GM19238 (cell line): Measurements from ENCODE around the gene MFSD2A.
A peak's percentile ranks its signal among the peaks of the same experiment; 100 is the strongest.
"Not testable (repeated sequence)": the region's sequence is repeated elsewhere in the genome, so short reads cannot be mapped to it uniquely, and the experiment has no call there.

ENCODE experiments used
- DNase-seq: peaks from one replicate; pipeline ENCODE4 v3.0.0; 2011; ENCODE audit warnings: low spot score; ENCODE audit not compliant: insufficient read length

The MFSD2A gene

DNA sequence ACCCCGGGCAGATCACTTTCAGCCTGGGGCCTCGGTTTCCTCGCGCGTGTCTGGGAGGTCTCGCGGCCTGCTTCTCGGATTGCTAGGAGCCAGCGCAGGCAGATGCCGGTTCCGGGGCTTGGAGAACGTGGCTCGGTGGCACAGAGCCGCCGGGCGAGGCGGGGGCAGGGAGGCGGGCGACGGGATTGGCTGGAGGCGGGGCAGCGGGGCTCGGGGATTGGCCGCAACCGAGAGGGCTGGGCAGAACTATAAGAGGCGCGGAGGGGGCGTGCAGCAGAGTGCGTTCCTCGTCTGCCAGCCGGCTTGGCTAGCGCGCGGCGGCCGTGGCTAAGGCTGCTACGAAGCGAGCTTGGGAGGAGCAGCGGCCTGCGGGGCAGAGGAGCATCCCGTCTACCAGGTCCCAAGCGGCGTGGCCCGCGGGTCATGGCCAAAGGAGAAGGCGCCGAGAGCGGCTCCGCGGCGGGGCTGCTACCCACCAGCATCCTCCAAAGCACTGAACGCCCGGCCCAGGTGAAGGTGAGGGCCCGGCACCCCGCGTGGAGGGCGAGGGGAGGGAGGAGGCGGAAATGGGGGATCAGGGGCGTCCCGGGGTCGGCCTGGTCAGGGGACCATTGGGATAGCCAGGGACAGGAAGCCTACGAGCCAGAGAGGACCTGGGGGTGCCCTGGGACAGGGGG, at the start of gene MFSD2A:
Gene MFSD2A, plus strand, starts transcription at position 276 of the 677 bp plus-strand sequence. Its CDS starts 148 bp downstream, at position 424.
- DNase-seq: peak; percentile 89

GRCh38 chr1:39905172-39905571, 49.8 kb upstream of the MFSD2A start:
- DNase-seq: no peak

DNA sequence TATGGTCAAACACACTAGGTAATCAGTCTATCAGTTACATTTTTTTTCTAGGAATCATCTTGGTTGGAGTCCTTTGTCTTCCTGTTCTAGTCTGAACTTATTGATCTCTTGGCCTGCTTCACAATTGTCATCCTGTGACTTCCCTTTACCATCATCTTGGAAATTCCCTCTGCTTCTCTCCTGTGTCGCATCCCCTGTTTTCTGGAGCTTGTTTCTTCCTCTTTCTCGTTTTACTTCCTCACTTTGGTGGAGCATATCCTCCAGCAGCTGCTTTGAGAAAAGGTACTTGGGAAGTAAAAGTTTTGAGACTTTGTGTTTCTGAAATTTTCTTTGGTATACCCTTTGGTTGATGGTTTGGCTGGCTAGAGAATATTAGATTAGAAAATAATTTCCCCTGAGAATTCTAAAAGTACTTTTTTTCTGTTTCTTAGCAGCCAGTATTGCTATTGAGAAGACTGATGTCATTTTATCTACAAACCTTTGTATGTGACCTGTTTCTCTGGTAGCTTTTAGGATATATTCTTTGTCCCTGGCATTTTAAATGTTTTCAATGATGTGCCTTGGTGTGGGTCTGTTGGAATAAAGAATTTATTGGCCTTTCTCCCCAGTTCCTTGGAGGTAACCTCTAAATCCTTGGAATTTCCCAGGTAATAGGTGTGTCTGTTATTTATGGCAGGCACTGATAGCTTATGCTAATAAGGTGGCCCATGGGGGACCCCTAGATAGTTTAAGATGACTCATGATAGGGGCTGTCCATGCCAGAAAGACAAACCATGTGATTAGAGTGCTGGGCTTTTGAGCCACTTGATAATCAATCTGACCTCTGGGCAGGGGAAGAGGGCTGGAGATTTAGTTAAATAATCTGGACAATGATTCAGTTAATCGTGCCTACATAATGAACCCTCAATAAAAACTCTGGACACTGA, 47.2 kb upstream of the MFSD2A start:
- DNase-seq: no peak

DNA sequence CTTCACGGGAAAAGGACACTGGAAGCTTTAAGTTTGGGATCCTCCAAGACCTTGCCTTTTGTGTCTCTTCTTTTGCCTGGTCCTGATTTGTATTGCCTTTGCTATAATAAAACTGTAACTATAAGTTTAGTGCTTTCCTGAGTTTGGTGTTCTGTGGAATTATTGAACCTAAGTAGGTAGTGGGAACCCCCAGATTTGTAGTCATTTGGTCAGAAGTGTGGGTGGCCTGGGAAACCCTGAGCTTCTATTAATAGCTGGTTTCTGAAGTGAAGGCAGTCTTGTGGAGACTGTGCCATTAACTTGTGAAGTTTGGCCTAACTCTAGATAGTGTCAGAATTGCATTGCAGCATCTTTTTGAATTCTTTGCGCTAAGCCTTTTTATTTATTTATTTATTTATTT, 46.4 kb upstream of the MFSD2A start:
- no peak for DNase-seq

DNA sequence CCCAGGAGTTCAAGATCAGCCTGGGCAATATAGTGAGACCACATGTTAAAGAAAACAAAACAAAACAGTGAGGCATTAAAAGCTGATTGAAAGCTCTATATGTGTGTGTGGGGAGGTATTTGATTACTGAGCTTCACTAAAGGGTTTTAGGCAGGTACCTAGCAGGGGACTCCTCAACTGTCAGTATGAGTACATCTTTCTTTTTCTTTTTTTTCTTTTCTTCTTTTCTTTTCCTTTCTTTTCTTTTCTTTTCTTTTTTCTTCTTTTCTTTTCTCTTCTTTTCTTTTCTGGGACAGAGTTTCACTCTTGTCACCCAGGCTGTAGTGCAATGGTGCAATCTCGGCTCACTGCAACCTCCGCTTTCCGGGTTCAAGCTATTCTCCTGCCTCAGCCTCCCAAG, 44.7 kb upstream of the MFSD2A start:
- DNase-seq: no peak

DNA sequence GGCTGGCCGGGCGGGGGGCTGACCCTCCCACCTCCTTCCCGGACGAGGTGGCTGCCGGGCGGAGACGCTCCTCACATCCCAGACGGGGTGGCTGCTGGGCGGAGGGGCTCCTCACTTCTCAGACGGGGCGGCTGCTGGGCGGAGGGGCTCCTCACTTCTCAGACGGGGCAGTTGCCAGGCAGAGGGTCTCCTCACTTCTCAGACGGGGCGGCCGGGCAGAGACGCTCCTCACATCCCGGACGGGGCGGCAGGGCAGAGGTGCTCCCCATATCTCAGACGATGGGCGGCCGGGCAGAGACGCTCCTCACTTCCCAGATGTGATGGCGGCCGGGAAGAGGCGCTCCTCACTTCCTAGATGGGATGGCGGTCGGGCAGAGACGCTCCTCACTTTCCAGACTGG, 41.8 kb upstream of the MFSD2A start:
- DNase-seq: not testable (repeated sequence)

DNA sequence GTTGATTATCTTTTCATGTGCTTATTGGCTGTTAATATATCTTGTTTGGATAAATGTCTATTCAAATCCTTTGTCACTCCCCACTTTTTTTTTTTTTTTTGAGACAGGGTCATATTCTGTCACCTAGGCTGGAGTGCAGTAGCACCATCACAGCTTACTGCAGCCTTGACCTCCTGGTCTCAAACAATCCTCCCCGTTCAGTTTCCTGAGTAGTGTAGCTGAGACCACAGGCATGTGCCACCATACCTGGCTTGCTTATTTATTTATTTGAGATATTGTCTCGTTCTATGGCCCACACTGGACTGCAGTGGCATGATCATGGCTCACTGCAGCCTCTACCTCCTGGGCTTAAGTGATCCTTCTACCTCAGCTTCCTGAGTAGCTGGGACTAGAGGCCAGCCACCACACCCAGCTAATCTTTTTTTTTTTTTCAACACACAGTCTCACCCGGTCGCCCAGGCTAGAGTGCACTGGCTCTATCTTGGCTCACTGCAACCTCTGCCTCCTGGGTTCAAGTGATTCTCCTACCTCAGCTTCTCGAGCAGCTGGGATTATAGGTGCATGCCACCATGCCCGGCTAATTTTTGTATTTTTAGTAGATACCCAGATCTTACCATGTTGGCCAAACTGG, 39.3 kb upstream of the MFSD2A start:
- no peak for DNase-seq

GRCh38 chr1:39917825-39918224, 37.1 kb upstream of the MFSD2A start:
- no peak for DNase-seq

- peak; percentile 75 for DNase-seq
Observed at GRCh38 chr1:39919545-39919944, 35.4 kb upstream of the MFSD2A start.

GRCh38 chr1:39922251-39922688, 32.7 kb upstream of the MFSD2A start:
- DNase-seq: no peak

DNA sequence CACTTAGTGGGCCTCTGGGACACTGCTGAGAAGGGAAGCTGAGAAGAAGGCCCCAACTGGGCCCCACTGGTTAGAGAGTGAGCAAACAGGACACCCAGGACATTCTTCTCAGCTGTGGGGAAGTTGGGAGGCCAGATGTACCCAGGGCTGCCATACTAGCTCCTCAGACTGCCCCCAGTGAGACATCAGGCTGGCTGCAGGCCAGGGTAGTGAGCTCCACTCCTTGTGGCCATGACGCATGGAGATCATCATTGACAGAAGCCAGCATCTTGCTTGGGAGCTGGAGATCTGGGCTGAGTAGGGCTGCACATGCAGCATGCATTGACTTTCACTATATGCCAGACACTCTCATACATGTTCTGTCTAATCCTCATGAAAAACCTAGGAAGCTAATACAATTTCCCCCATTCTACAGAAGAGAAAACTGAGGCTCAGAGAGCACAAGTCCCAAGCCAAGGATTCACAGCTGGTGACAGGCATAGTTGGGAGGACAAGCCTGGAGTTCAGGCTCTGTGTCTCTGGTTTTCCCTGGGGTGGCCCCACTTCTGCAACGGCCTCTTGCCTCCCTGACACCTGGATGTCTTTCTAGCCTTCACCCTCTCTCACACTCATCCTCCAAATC, 29.1 kb upstream of the MFSD2A start:
- DNase-seq: no peak

DNA sequence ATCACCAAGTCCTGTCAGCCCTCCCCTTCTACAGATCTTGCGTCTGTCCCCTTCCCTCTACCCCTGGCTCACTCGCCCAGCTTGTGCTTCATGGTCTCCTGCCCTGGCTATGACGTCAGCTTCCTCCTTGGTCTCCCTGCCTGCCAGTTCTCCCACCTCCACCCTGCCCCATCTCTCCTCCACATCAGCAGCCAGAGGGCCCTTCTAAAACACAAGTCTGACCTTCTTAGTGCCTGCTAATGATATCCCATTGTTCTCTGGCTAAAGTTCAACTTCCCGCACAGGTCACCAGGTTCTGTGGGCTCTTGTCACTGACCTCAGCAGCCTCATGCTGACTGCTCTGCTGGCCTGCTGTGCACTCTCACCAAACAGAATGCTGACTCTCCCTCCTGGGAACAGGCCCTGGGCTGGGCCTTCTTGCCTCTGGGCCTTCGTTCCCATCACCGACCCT, 28.6 kb upstream of the MFSD2A start:
- DNase-seq: no peak

DNA sequence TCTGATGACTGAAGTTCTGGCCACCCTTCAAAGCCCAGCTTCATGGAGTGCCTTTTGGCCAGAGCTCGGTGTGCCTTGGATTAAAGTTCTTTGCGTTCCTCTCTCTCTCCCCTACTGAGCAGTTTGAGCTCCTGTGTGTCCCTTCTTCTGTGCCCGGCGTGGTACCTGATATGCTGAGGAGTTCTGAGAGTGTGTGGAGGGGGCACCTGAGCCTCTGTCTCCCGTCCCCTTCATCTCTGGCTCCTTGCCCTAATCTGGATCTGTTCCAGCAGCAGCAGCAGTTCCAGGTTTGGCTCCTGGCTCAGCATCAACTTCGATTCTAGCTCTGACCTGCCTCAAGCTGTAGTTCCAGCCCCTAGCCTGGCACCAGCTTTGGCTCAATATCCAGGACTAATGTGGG, 28.1 kb upstream of the MFSD2A start:
- no peak for DNase-seq

DNA sequence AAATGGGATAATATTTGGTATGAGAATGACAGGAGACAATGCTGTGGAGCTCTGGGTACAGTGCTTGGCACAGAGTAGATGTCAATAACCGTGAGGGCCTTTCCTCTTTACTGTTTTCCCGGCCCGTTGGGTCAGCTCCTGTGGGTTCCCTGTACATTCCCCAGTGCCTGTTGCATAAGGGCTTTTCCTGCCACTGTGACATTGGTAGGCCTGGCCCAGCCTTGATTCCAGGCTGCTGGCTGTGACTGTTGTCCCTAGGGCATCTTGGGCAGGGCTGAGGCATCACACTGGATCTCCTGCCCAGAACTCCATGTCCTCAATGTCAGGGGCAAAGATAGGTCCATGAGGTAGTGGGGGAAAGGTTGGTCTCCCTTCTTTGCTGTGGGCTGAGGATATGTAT, 27.4 kb upstream of the MFSD2A start:
- no peak for DNase-seq

DNA sequence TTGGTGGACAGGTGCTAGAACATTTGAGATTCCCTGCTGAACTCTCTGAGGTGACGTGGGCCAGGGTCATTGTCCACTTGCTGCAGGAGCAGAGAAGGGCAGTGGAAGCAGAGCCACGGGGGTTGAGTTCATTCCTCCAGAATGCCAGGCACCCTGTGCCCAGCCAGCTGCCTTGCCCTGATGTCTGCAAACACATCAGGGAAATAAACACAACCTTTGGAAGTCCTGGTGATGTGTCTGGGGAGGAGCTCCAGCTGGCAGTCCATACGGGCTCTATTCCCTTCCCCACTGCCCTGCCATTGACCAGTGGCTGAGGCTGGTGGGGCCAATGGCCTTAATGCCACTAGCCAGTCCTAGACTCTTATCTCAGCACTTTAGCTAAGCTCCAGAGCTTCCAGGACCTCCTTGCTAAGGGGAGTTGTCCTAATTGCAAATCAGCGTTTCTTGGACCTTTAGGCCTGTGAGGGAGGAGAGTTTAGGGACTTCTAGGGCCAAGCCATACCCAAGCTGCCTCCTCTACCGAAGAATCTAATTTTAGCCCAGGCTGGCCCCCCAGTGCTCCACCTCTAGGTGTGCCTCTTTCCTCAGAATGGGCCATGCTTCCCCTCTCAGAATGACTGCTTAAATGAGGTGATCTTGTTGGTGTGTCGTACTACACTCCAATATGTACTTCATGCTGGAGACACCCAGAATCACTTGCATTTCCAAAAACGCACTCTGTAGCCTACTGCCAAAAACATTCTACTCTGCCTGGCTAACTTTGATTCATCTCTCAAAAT, 25.9 kb upstream of the MFSD2A start:
- DNase-seq: no peak

- no peak for DNase-seq
Observed at GRCh38 chr1:39933956-39934941, 20.7 kb upstream of the MFSD2A start.

DNA sequence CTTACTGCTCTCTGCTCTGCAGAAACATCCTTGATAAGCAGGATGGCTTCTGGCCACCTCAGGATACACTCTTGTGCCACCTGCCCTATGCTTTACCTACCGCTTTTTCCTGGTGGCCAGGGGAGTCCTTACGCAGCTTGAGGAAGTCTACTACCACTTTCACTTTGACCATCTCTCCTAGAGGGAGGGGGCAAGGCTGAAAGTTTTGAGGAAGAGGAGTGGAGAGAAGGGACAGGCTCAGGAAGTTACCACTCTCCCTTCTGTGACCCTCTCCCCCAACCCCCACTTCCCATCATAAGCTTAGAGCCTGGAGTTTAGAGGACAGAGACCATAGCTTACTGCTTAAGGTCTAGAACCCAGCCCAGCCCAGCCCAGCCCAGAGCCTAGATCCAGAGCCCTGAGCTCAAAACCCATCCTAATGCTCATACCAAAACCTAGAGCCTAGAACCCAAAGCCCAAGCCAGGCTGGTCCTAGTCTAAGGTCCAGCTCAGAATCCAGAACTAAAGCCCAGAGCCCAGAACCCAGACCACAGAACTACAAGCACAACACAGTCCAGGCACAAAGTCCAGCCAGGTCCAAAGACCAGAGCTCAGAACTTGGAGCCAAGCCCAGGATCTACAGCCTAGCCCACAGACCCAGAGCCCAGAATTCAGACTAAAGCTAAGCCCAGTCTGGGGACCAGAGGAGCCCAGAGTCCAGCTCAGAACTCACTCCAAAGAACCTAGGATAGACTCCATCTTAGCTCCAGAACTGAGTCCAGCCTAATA, 18.0 kb upstream of the MFSD2A start:
- DNase-seq: no peak

- no peak for DNase-seq
Observed at GRCh38 chr1:39938856-39939255, 16.1 kb upstream of the MFSD2A start.

GRCh38 chr1:39940253-39940652, 14.7 kb upstream of the MFSD2A start:
- DNase-seq: no peak
